H1 (cell line): ENCODE data around the gene TMTC4.

Source experiments
- BCL11A ChIP-seq, 2 experiments: IDR thresholded peaks; one replicate each; pipeline ENCODE4 v1.6.1; 2011; ENCODE audit warnings: low read depth in 2 of 2, low read length in 2 of 2, mild to moderate bottlenecking in 2 of 2
- EZH2 ChIP-seq: fragments of 200-600 bp; sonication (generic); IDR thresholded peaks from 2 replicates; pipeline ENCODE4 v1.7.1; 2012; ENCODE audit warnings: low read depth, mild to moderate bottlenecking, moderate library complexity, low read length, inconsistent platforms; ENCODE audit not compliant: severe bottlenecking
- JUND ChIP-seq: IDR thresholded peaks from 2 replicates; pipeline ENCODE4 v1.6.1; 2011; ENCODE audit warnings: mild to moderate bottlenecking, improper control_type of control experiment, low read length
- POLR2A ChIP-seq, 2 experiments: IDR thresholded peaks; 1 replicate in 1 of 2; 2 replicates in 1 of 2; pipeline ENCODE4 v1.6.1; 2011; ENCODE audit warnings: low read depth in 2 of 2, low read length in 2 of 2, mild to moderate bottlenecking in 2 of 2; ENCODE audit errors: control extremely low read depth in 1 of 2
- RNF2 ChIP-seq: fragments of 200-900, 300-1000 bp; sonication (generic); IDR thresholded peaks from 2 replicates; pipeline ENCODE4 v1.7.1; 2016; ENCODE audit warnings: borderline replicate concordance, low read depth, mild to moderate bottlenecking, antibody characterized with exemption, low read length; ENCODE audit not compliant: poor library complexity, severe bottlenecking; ENCODE audit errors: missing control alignments
- SP1 ChIP-seq: IDR thresholded peaks from 2 replicates; pipeline ENCODE4 v1.6.1; 2011; ENCODE audit warnings: low read depth, low read length
- ZNF274 ChIP-seq: IDR thresholded peaks from 2 replicates; pipeline ENCODE4 v1.7.0; 2012; ENCODE audit warnings: low read length, borderline replicate concordance; ENCODE audit errors: extremely low read depth
- TF ChIP-seq, protein P1 (sequence below), 3 experiments: IDR thresholded peaks; 1 replicate in 2 of 3; 2 replicates in 1 of 3; pipeline versions ENCODE4 v1.5.1 to v1.6.1; 2011; ENCODE audit warnings: low read length in 3 of 3, mild to moderate bottlenecking in 3 of 3, inconsistent platforms in 2 of 3, low read depth in 1 of 3, moderate library complexity in 1 of 3; ENCODE audit not compliant: insufficient read depth in 1 of 3; ENCODE audit errors: control extremely low read depth in 1 of 3

DNA sequence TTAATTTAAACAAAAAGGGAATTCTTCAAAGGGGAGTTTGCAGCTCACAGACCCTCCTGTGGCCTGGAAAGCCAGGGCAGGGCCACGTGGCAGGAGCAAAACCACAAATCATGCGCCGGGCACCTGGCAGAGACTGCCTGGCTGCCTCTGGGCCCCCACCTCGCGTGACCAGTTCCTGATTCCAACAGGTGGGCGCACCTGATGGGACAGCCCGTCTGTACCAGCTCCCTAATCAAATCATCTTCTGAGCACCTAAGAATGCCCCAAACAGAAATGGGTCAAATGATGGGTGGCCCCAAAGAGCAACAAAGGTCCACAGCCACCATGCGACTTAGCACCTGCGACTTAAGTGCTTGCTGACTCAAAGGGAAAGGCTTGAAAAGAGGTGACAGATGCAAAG lies 9.2 kb downstream of the TMTC4 start:
- TF ChIP-seq, protein P1, sequence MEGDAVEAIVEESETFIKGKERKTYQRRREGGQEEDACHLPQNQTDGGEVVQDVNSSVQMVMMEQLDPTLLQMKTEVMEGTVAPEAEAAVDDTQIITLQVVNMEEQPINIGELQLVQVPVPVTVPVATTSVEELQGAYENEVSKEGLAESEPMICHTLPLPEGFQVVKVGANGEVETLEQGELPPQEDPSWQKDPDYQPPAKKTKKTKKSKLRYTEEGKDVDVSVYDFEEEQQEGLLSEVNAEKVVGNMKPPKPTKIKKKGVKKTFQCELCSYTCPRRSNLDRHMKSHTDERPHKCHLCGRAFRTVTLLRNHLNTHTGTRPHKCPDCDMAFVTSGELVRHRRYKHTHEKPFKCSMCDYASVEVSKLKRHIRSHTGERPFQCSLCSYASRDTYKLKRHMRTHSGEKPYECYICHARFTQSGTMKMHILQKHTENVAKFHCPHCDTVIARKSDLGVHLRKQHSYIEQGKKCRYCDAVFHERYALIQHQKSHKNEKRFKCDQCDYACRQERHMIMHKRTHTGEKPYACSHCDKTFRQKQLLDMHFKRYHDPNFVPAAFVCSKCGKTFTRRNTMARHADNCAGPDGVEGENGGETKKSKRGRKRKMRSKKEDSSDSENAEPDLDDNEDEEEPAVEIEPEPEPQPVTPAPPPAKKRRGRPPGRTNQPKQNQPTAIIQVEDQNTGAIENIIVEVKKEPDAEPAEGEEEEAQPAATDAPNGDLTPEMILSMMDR (IDR thresholded peaks at IDR 0.05; ENCODE audit: control extremely low read depth in 1 of 3, insufficient read depth in 1 of 3, low read depth in 1 of 3, low read length in 3 of 3): no peak
- no peak for TF ChIP-seq SP1
- TF ChIP-seq ZNF274: no peak
- no peak for TF ChIP-seq EZH2
- no peak for TF ChIP-seq BCL11A (IDR thresholded peaks at IDR 0.05; ENCODE audit: low read depth in 2 of 2, low read length in 2 of 2)
- no peak for TF ChIP-seq POLR2A (IDR thresholded peaks at IDR 0.05; ENCODE audit: control extremely low read depth in 1 of 2, low read depth in 2 of 2, low read length in 2 of 2)
- TF ChIP-seq JUND: no peak
- no peak for TF ChIP-seq RNF2
